ENCODE results near the gene MERTK. TPM values are rescaled to one million over a fixed set of nuclear protein-coding genes. Genes with fewer than 3 reads are reported as not detected.
"Not testable (repeated sequence)": the region's sequence is repeated elsewhere in the genome, so short reads cannot be mapped to it uniquely, and the experiment has no call there.

MERTK gene
- total RNA-seq, 1 experiment from 2014 or later = 2.1 TPM

GRCh38 chr2:111954602-111955332, 56.4 kb downstream of the MERTK start:
- no peak overlapping the region for H3K27ac Mint-ChIP-seq (ENCODE audit: unreplicated experiment)
- CTCF ChIA-PET = interaction anchor here (0.6 kb wide), 1 partner anchor 11 kb away, joined by 3 read pairs; no protein-coding TSS in a partner anchor

GRCh38 chr2:111957872-111958354, 59.5 kb downstream of the MERTK start:
- no peaks in the 10 kb centered on the region for H3K27me3 Mint-ChIP-seq (ENCODE audit: unreplicated experiment)
- H3K4me1 Mint-ChIP-seq (ENCODE audit: low read depth, unreplicated experiment) = no peaks in the 10 kb centered on the region
- CTCF ChIA-PET = interaction anchor here (0.7 kb wide), 1 partner anchor 919 kb away, joined by 3 read pairs; no protein-coding TSS in a partner anchor
- no peak overlapping the region for H3K27ac Mint-ChIP-seq (ENCODE audit: unreplicated experiment)
- H3K9me3 Mint-ChIP-seq (ENCODE audit: low read depth, unreplicated experiment) = no peaks in the 10 kb centered on the region
- intact Hi-C loops (cut with micrococcal nuclease; ENCODE audit: unreplicated experiment) = no loop called here
- DNase-seq = no peak
- TF ChIP-seq CTCF (IDR thresholded peaks at IDR 0.05; ENCODE audit: unreplicated experiment) = no peak
- no peaks in the 10 kb centered on the region for H3K36me3 Mint-ChIP-seq (ENCODE audit: insufficient read depth, unreplicated experiment)
- no peak overlapping the region for H3K4me3 Mint-ChIP-seq (ENCODE audit: low read depth, unreplicated experiment)
- no TSS peak for BruUV-seq (replicated peaks)

More at GRCh38 chr2:111954602-111955332, 56.4 kb downstream of the MERTK start:
- no TSS peak for BruUV-seq (replicated peaks)
- H3K27me3 Mint-ChIP-seq (ENCODE audit: unreplicated experiment) = no peaks in the 10 kb centered on the region
- H3K9me3 Mint-ChIP-seq (ENCODE audit: low read depth, unreplicated experiment) = no peaks in the 10 kb centered on the region
- H3K4me3 Mint-ChIP-seq (ENCODE audit: low read depth, unreplicated experiment) = no peak overlapping the region
- H3K36me3 Mint-ChIP-seq (ENCODE audit: insufficient read depth, unreplicated experiment) = no peaks in the 10 kb centered on the region
- DNase-seq = no peak
- intact Hi-C loops (cut with micrococcal nuclease; ENCODE audit: unreplicated experiment) = no loop called here
- H3K4me1 Mint-ChIP-seq (ENCODE audit: low read depth, unreplicated experiment) = no peaks in the 10 kb centered on the region
- no peak for TF ChIP-seq CTCF (IDR thresholded peaks at IDR 0.05; ENCODE audit: unreplicated experiment)

GRCh38 chr2:111958901-111959300, 60.5 kb downstream of the MERTK start:
- intact Hi-C loops (cut with micrococcal nuclease; ENCODE audit: unreplicated experiment) = no loop called here
- H3K36me3 Mint-ChIP-seq (ENCODE audit: insufficient read depth, unreplicated experiment) = no peaks in the 10 kb centered on the region
- no peak for TF ChIP-seq CTCF (IDR thresholded peaks at IDR 0.05; ENCODE audit: unreplicated experiment)
- peaks cover 4% of the 10 kb centered on the region for H3K4me1 Mint-ChIP-seq (ENCODE audit: low read depth, unreplicated experiment)
- no TSS peak for BruUV-seq (replicated peaks)
- no peaks in the 10 kb centered on the region for H3K27me3 Mint-ChIP-seq (ENCODE audit: unreplicated experiment)
- CTCF ChIA-PET = interaction anchor here (0.6 kb wide), 1 partner anchor 72 kb away, joined by 4 read pairs; no protein-coding TSS in a partner anchor
- H3K4me3 Mint-ChIP-seq (ENCODE audit: low read depth, unreplicated experiment) = no peak overlapping the region
- no peak overlapping the region for H3K27ac Mint-ChIP-seq (ENCODE audit: unreplicated experiment)
- H3K9me3 Mint-ChIP-seq (ENCODE audit: low read depth, unreplicated experiment) = no peaks in the 10 kb centered on the region
- no peak for DNase-seq

- CTCF ChIA-PET = no interaction called here
- no peak overlapping the region for H3K27ac Mint-ChIP-seq (ENCODE audit: unreplicated experiment)
- no TSS peak for BruUV-seq (replicated peaks)
- no peak for DNase-seq
- no peak overlapping the region for H3K4me3 Mint-ChIP-seq (ENCODE audit: low read depth, unreplicated experiment)
- intact Hi-C loops (cut with micrococcal nuclease; ENCODE audit: unreplicated experiment) = no loop called here
- H3K9me3 Mint-ChIP-seq (ENCODE audit: low read depth, unreplicated experiment) = no peaks in the 10 kb centered on the region
- TF ChIP-seq CTCF (IDR thresholded peaks at IDR 0.05; ENCODE audit: unreplicated experiment) = no peak
- H3K4me1 Mint-ChIP-seq (ENCODE audit: low read depth, unreplicated experiment) = peaks cover 9% of the 10 kb centered on the region
- H3K36me3 Mint-ChIP-seq (ENCODE audit: insufficient read depth, unreplicated experiment) = no peaks in the 10 kb centered on the region
- H3K27me3 Mint-ChIP-seq (ENCODE audit: unreplicated experiment) = no peaks in the 10 kb centered on the region
Observed at GRCh38 chr2:111961663-111962062, 63.3 kb downstream of the MERTK start.

- peaks cover 18% of the 10 kb centered on the region for H3K4me1 Mint-ChIP-seq (ENCODE audit: low read depth, unreplicated experiment)
- DNase-seq; H3K27me3 Mint-ChIP-seq (ENCODE audit: unreplicated experiment); CTCF ChIA-PET; H3K4me3 Mint-ChIP-seq (ENCODE audit: low read depth, unreplicated experiment); BruUV-seq (replicated peaks); H3K27ac Mint-ChIP-seq (ENCODE audit: unreplicated experiment); H3K36me3 Mint-ChIP-seq (ENCODE audit: insufficient read depth, unreplicated experiment); intact Hi-C loops (cut with micrococcal nuclease; ENCODE audit: unreplicated experiment); H3K9me3 Mint-ChIP-seq (ENCODE audit: low read depth, unreplicated experiment): not testable (repeated sequence)
Observed at GRCh38 chr2:111963086-111963485, 64.7 kb downstream of the MERTK start.

GRCh38 chr2:111963508-111963907, 65.1 kb downstream of the MERTK start:
- intact Hi-C loops (cut with micrococcal nuclease; ENCODE audit: unreplicated experiment); DNase-seq; CTCF ChIA-PET; H3K27me3 Mint-ChIP-seq (ENCODE audit: unreplicated experiment); H3K36me3 Mint-ChIP-seq (ENCODE audit: insufficient read depth, unreplicated experiment); H3K4me3 Mint-ChIP-seq (ENCODE audit: low read depth, unreplicated experiment); H3K9me3 Mint-ChIP-seq (ENCODE audit: low read depth, unreplicated experiment); H3K27ac Mint-ChIP-seq (ENCODE audit: unreplicated experiment); BruUV-seq (replicated peaks): not testable (repeated sequence)
- peaks cover 18% of the 10 kb centered on the region for H3K4me1 Mint-ChIP-seq (ENCODE audit: low read depth, unreplicated experiment)
